HCT116 (cell line): ENCODE measurements around the gene ATG12. TPM values are rescaled to one million over a fixed set of nuclear protein-coding genes. Genes with fewer than 3 reads are reported as not detected.

ENCODE experiments used
- ATAC-seq: fragments of 200-7000 bp; cut with Tn5 transposase; 2 replicates; pipeline ENCODE4 v1.9.1; 2020; ENCODE audit warnings: mild to moderate bottlenecking, moderate library complexity
- BruUV-seq: library from RNA; stranded (reverse); fragments of 400-500 nt; replicated peaks from 2 replicates; lab custom pipeline; 2021; lab: Mats Ljungman, UMichigan
- CTCF ChIA-PET: fragments of 300-600 bp; sonication (Branson Sonifier 250); formaldehyde crosslinking; loops from one replicate; lab custom pipeline; 2021; ENCODE audit warnings: antibody characterized with exemption; lab: Charles Lee
- POLR2A ChIA-PET: fragments of 300-600, 350-600 bp; sonication (Branson Sonifier 250); formaldehyde crosslinking; loops from one replicate; lab custom pipeline; 2021; ENCODE audit warnings: antibody characterized with exemption; lab: Charles Lee
- RAD21 ChIA-PET, 2 experiments: fragments of 300-600 bp; sonication (Branson Sonifier 250); formaldehyde crosslinking; loops; one replicate each; lab custom pipeline; 2023; ENCODE audit warnings: low total read pairs in 2 of 2; ENCODE audit not compliant: uncharacterized antibody in 2 of 2, unreplicated experiment in 2 of 2, low non-redundant PET in 1 of 2; lab: Charles Lee
- DNase-seq: peaks from one replicate; pipeline ENCODE4 v3.0.0-alpha.2; 2010; ENCODE audit warnings: low read depth, low spot score
- H2AFZ ChIP-seq: fragments of 200-600 bp; shearing (Covaris generic), sonication (generic); 2 replicates; pipeline ENCODE4 v1.6.1; 2017; ENCODE audit warnings: low read depth, mixed run types, mixed read lengths, antibody characterized with exemption, low read length; ENCODE audit not compliant: poor library complexity, severe bottlenecking
- H3K27ac ChIP-seq: 2 replicates; pipeline ENCODE4 v1.5.1; 2012; ENCODE audit warnings: low read depth, low read length
- H3K27me3 ChIP-seq: fragments of 200-600 bp; sonication (generic); 2 replicates; pipeline ENCODE4 v1.6.1; 2016; ENCODE audit warnings: mixed run types, low read length, mixed read lengths; ENCODE audit not compliant: insufficient read depth
- H3K36me3 ChIP-seq, 2 experiments: fragments of 200-500 bp in 1 of 2; fragments of 200-600 bp in 1 of 2; sonication (Bioruptor generic) in 1 of 2; sonication (generic) in 1 of 2; 2 replicates each; pipeline versions ENCODE4 v1.5.1 to v1.6.1; 2014 to 2016; ENCODE audit warnings: low read length in 2 of 2, inconsistent platforms in 1 of 2, mixed read lengths in 1 of 2, mixed run types in 1 of 2; ENCODE audit not compliant: insufficient read depth in 2 of 2, control insufficient read depth in 1 of 2
- H3K4me1 ChIP-seq, 2 experiments: fragments of 200-600 bp in 1 of 2; sonication (generic) in 1 of 2; 2 replicates each; pipeline versions ENCODE4 v1.5.1 to v1.6.1; 2012 to 2017; ENCODE audit warnings: low read length in 2 of 2, inconsistent platforms in 1 of 2, mild to moderate bottlenecking in 1 of 2, mixed read lengths in 1 of 2, mixed run types in 1 of 2, moderate library complexity in 1 of 2; ENCODE audit not compliant: insufficient read depth in 2 of 2, control insufficient read depth in 1 of 2
- H3K4me2 ChIP-seq: fragments of 200-600 bp; sonication (generic); 2 replicates; pipeline ENCODE4 v1.6.1; 2017; ENCODE audit warnings: mixed run types, low read length, mixed read lengths
- H3K4me3 ChIP-seq, 2 experiments: fragments of 200-600 bp in 1 of 2; sonication (generic) in 1 of 2; replicated peaks in 1 of 2; 2 replicates each; pipeline ENCODE4 v1.5.1; 2011 to 2016; ENCODE audit warnings: low read length in 2 of 2, control low read depth in 1 of 2, low read depth in 1 of 2, mild to moderate bottlenecking in 1 of 2, mixed read lengths in 1 of 2, mixed run types in 1 of 2
- H3K79me2 ChIP-seq: fragments of 200-600 bp; sonication (generic); 2 replicates; pipeline ENCODE4 v1.6.1; 2017; ENCODE audit warnings: mild to moderate bottlenecking, mixed run types, low read length, moderate library complexity, mixed read lengths; ENCODE audit not compliant: insufficient read depth
- H3K9ac ChIP-seq: fragments of 200-600 bp; sonication (generic); 2 replicates; pipeline ENCODE4 v1.6.1; 2016; ENCODE audit warnings: low read length, mixed read lengths
- H3K9me2 ChIP-seq: fragments of 200-600 bp; sonication (generic), shearing (Covaris generic); 2 replicates; pipeline ENCODE4 v1.6.1; 2017; ENCODE audit warnings: mixed run types, mild to moderate bottlenecking, moderate library complexity; ENCODE audit not compliant: insufficient read depth
- H3K9me3 ChIP-seq, 2 experiments: fragments of 200-500 bp in 1 of 2; fragments of 200-600 bp in 1 of 2; sonication (Bioruptor generic) in 1 of 2; sonication (generic) in 1 of 2; 2 replicates each; pipeline ENCODE4 v1.6.1; 2014 to 2017; ENCODE audit warnings: low read length in 2 of 2, mixed read lengths in 2 of 2, inconsistent platforms in 1 of 2, low read depth in 1 of 2, mild to moderate bottlenecking in 1 of 2, mixed run types in 1 of 2, moderate library complexity in 1 of 2; ENCODE audit not compliant: control insufficient read depth in 1 of 2, insufficient read depth in 1 of 2
- H4K20me1 ChIP-seq: fragments of 200-600 bp; sonication (generic), shearing (Covaris generic); 2 replicates; pipeline ENCODE4 v1.6.1; 2017; ENCODE audit warnings: mixed run types, mild to moderate bottlenecking, moderate library complexity; ENCODE audit not compliant: insufficient read depth
- CBX3 ChIP-seq: IDR thresholded peaks from 2 replicates; pipeline ENCODE4 v1.6.1; 2012; ENCODE audit warnings: low read depth
- CTCF ChIP-seq, 3 experiments: fragments of 200-600 bp in 1 of 3; sonication (generic) in 1 of 3; IDR thresholded peaks in 2 of 3; conservative IDR thresholded peaks in 1 of 3; 2 replicates each; pipeline ENCODE4 v1.5.1; 2012 to 2017; ENCODE audit warnings: low read depth in 2 of 3, low read length in 2 of 3, antibody characterized with exemption in 1 of 3, borderline replicate concordance in 1 of 3, control low read depth in 1 of 3, mild to moderate bottlenecking in 1 of 3, mixed read lengths in 1 of 3, mixed run types in 1 of 3, moderate library complexity in 1 of 3; ENCODE audit not compliant: insufficient read depth in 1 of 3
- ELF1 ChIP-seq: IDR thresholded peaks from 2 replicates; pipeline ENCODE4 v1.6.1; 2012; ENCODE audit warnings: low read depth, borderline replicate concordance
- JUND ChIP-seq: IDR thresholded peaks from 2 replicates; pipeline ENCODE4 v1.6.1; 2012
- ZNF274 ChIP-seq: fragments of 200-500 bp; sonication (Bioruptor generic); IDR thresholded peaks from 2 replicates; pipeline ENCODE4 v1.6.1; 2014; ENCODE audit warnings: mild to moderate bottlenecking, low read depth, low read length, inconsistent platforms
- intact Hi-C: fragments of 100-400 bp; cut with micrococcal nuclease; formaldehyde crosslinking; loops from 2 replicates; pipeline ENCODE4 v1.10.0; 2022
- total RNA-seq: library from RNA; stranded (reverse); gene quantifications from one replicate; pipeline ENCODE4 v1.2.1, GENCODE V29; 2021; ENCODE audit not compliant: unreplicated experiment

Gene ATG12
- total RNA-seq, 1 experiment from 2014 or later: 270 TPM

- Histone ChIP-seq H3K9me3 (no peaks in the 10 kb centered on the region), H4K20me1 (peaks cover 4% of the 10 kb centered on the region; the same call in 1 of the 2 replicates), H3K4me2 (peak overlapping the region; percentile 91), H3K27me3 (no peaks in the 10 kb centered on the region), H3K9ac (peak overlapping the region; percentile 82), H3K36me3 (peaks cover 5 to 13% of the 10 kb centered on the region in 2 experiments; a peak in 3 of 4 replicates), H2AFZ (no peak overlapping the region), H3K79me2 (peaks cover 96% of the 10 kb centered on the region), H3K27ac (peak overlapping the region; percentile 96), H3K4me3 (peak overlapping the region; percentile 83 to 87), H3K9me2 (no peaks in the 10 kb centered on the region), H3K4me1 (peaks cover 45 to 70% of the 10 kb centered on the region in 2 experiments)
- ChIA-PET RAD21 (no interaction called here), POLR2A (interaction anchor here (1.1 to 1.5 kb wide), 2 partner anchors 9 to 83 kb away, joined by 3 to 4 read pairs; no protein-coding TSS in a partner anchor), CTCF (no interaction called here)
- BruUV-seq: TSS peak; percentile 46
- intact Hi-C loops: loop anchor here (2.0 kb wide), 1 partner anchor 190 kb away; the partner anchor contains the start of gene ARL14EPL
- no peak for DNase-seq
- TF ChIP-seq CBX3 (no peak), CTCF (IDR thresholded peaks at IDR 0.05 in 2 of 3, conservative IDR thresholded peaks at IDR 0.05 in 1 of 3; ENCODE audit: borderline replicate concordance in 1 of 3, insufficient read depth in 1 of 3, low read depth in 2 of 3, low read length in 2 of 3) (0 out of 6 replicates have a peak, but pooled peaks of 1 of the 3 experiments have one; percentile 6), JUND (no peak), ELF1 (no peak), ZNF274 (no peak)
- ATAC-seq: no peak
Observed at GRCh38 chr5:115842952-115843351, 1.6 kb upstream of the ATG12 start.
